ENCODE measurements around the gene MAP3K19.
"Not testable (repeated sequence)": the region's sequence is repeated elsewhere in the genome, so short reads cannot be mapped to it uniquely, and the experiment has no call there.

MAP3K19 gene

GRCh38 chr2:135089597-135089996, 42.4 kb upstream of the MAP3K19 start:
- Histone ChIP-seq H3K36me3 (ENCODE audit: control insufficient read depth in 4 of 4, insufficient read depth in 4 of 4, low read length in 3 of 4) (peaks cover 3 to 17% (median 11%) of the 10 kb centered on the region in 4 experiments), H3K4me1 (ENCODE audit: control extremely low read depth in 1 of 4, control insufficient read depth in 4 of 4, insufficient read depth in 4 of 4, low read length in 3 of 4) (peaks cover 0 to 11% (median 2%) of the 10 kb centered on the region in 4 experiments)
- H3K9me3 ChIP-seq (ENCODE audit: control extremely low read depth in 1 of 5, control insufficient read depth in 4 of 5, insufficient read depth in 2 of 5, low read depth in 1 of 5, low read length in 4 of 5); H3K27ac ChIP-seq (ENCODE audit: insufficient read depth in 1 of 2, low read depth in 1 of 2, low read length in 2 of 2, poor library complexity in 1 of 2, severe bottlenecking in 2 of 2); H3K27me3 ChIP-seq (replicated peaks in 2 of 5; ENCODE audit: control insufficient read depth in 4 of 5, insufficient read depth in 5 of 5, low read length in 4 of 5); DNase-seq; POLR2A ChIA-PET; H3K4me3 ChIP-seq (ENCODE audit: control insufficient read depth in 1 of 7, extremely low read depth in 1 of 7, insufficient read depth in 4 of 7, low read depth in 2 of 7, low read length in 6 of 7); CTCF ChIA-PET: not testable (repeated sequence)
- 100% methylated on average over 3 of the region's 4 CpGs for WGBS (ENCODE audit: insufficient coverage)

- Histone ChIP-seq H3K4me3 (ENCODE audit: control insufficient read depth in 1 of 7, extremely low read depth in 1 of 7, insufficient read depth in 4 of 7, low read depth in 2 of 7, low read length in 6 of 7) (no peak overlapping the region), H3K36me3 (ENCODE audit: control insufficient read depth in 4 of 4, insufficient read depth in 4 of 4, low read length in 3 of 4) (peaks cover 2 to 18% (median 8%) of the 10 kb centered on the region in 4 experiments), H3K27me3 (replicated peaks in 2 of 5; ENCODE audit: control insufficient read depth in 4 of 5, insufficient read depth in 5 of 5, low read length in 4 of 5) (no peaks in the 10 kb centered on the region), H3K27ac (ENCODE audit: insufficient read depth in 1 of 2, low read depth in 1 of 2, low read length in 2 of 2, poor library complexity in 1 of 2, severe bottlenecking in 2 of 2) (no peak overlapping the region), H3K9me3 (ENCODE audit: control extremely low read depth in 1 of 5, control insufficient read depth in 4 of 5, insufficient read depth in 2 of 5, low read depth in 1 of 5, low read length in 4 of 5) (peaks cover 0 to 8% (median 3%) of the 10 kb centered on the region in 5 experiments), H3K4me1 (ENCODE audit: control extremely low read depth in 1 of 4, control insufficient read depth in 4 of 4, insufficient read depth in 4 of 4, low read length in 3 of 4) (peaks cover 0 to 11% (median 2%) of the 10 kb centered on the region in 4 experiments)
- WGBS (ENCODE audit: insufficient coverage) = no CpG with 5 or more reads among the region's 2 CpGs
- no peak for DNase-seq
- POLR2A ChIA-PET = no interaction called here
- CTCF ChIA-PET = no interaction called here
Measured at GRCh38 chr2:135086222-135086621, 39.0 kb upstream of the MAP3K19 start.

- Histone ChIP-seq H3K27ac (ENCODE audit: insufficient read depth in 1 of 2, low read depth in 1 of 2, low read length in 2 of 2, poor library complexity in 1 of 2, severe bottlenecking in 2 of 2) (no peak overlapping the region), H3K27me3 (replicated peaks in 2 of 5; ENCODE audit: control insufficient read depth in 4 of 5, insufficient read depth in 5 of 5, low read length in 4 of 5) (no peaks in the 10 kb centered on the region), H3K9me3 (ENCODE audit: control extremely low read depth in 1 of 5, control insufficient read depth in 4 of 5, insufficient read depth in 2 of 5, low read depth in 1 of 5, low read length in 4 of 5) (peaks cover 4 to 21% (median 6%) of the 10 kb centered on the region in 5 experiments), H3K4me3 (ENCODE audit: control insufficient read depth in 1 of 7, extremely low read depth in 1 of 7, insufficient read depth in 4 of 7, low read depth in 2 of 7, low read length in 6 of 7) (no peak overlapping the region), H3K4me1 (ENCODE audit: control extremely low read depth in 1 of 4, control insufficient read depth in 4 of 4, insufficient read depth in 4 of 4, low read length in 3 of 4) (no peaks in the 10 kb centered on the region), H3K36me3 (ENCODE audit: control insufficient read depth in 4 of 4, insufficient read depth in 4 of 4, low read length in 3 of 4) (peaks cover 1 to 34% (median 9%) of the 10 kb centered on the region in 4 experiments)
- no peak for DNase-seq
- CTCF ChIA-PET = no interaction called here
- POLR2A ChIA-PET = no interaction called here
Measured at GRCh38 chr2:135078417-135078816, 31.2 kb upstream of the MAP3K19 start.

GRCh38 chr2:135076556-135076955, 29.3 kb upstream of the MAP3K19 start:
- H3K27me3 ChIP-seq (replicated peaks in 2 of 5; ENCODE audit: control insufficient read depth in 4 of 5, insufficient read depth in 5 of 5, low read length in 4 of 5) = no peaks in the 10 kb centered on the region
- H3K4me3 ChIP-seq (ENCODE audit: control insufficient read depth in 1 of 7, extremely low read depth in 1 of 7, insufficient read depth in 4 of 7, low read depth in 2 of 7, low read length in 6 of 7) = no peak overlapping the region
- no CpG with 5 or more reads among the region's 2 CpGs for WGBS (ENCODE audit: insufficient coverage)
- ChIA-PET POLR2A (no interaction called here), CTCF (no interaction called here)
- peaks cover 5 to 35% (median 8%) of the 10 kb centered on the region in 4 experiments for H3K36me3 ChIP-seq (ENCODE audit: control insufficient read depth in 4 of 4, insufficient read depth in 4 of 4, low read length in 3 of 4)
- H3K9me3 ChIP-seq (ENCODE audit: control extremely low read depth in 1 of 5, control insufficient read depth in 4 of 5, insufficient read depth in 2 of 5, low read depth in 1 of 5, low read length in 4 of 5) = peaks cover 3 to 32% (median 17%) of the 10 kb centered on the region in 5 experiments
- H3K27ac ChIP-seq (ENCODE audit: insufficient read depth in 1 of 2, low read depth in 1 of 2, low read length in 2 of 2, poor library complexity in 1 of 2, severe bottlenecking in 2 of 2) = no peak overlapping the region
- H3K4me1 ChIP-seq (ENCODE audit: control extremely low read depth in 1 of 4, control insufficient read depth in 4 of 4, insufficient read depth in 4 of 4, low read length in 3 of 4) = no peaks in the 10 kb centered on the region
- DNase-seq = no peak

- no peaks in the 10 kb centered on the region for H3K27me3 ChIP-seq (replicated peaks in 2 of 5; ENCODE audit: control insufficient read depth in 4 of 5, insufficient read depth in 5 of 5, low read length in 4 of 5)
- H3K9me3 ChIP-seq (ENCODE audit: control extremely low read depth in 1 of 5, control insufficient read depth in 4 of 5, insufficient read depth in 2 of 5, low read depth in 1 of 5, low read length in 4 of 5) = peaks cover 2 to 32% (median 18%) of the 10 kb centered on the region in 5 experiments
- DNase-seq = no peak
- H3K4me1 ChIP-seq (ENCODE audit: control extremely low read depth in 1 of 4, control insufficient read depth in 4 of 4, insufficient read depth in 4 of 4, low read length in 3 of 4) = no peaks in the 10 kb centered on the region
- WGBS (ENCODE audit: insufficient coverage) = 93% methylated on average over 1 of the region's 3 CpGs
- H3K4me3 ChIP-seq (ENCODE audit: control insufficient read depth in 1 of 7, extremely low read depth in 1 of 7, insufficient read depth in 4 of 7, low read depth in 2 of 7, low read length in 6 of 7) = no peak overlapping the region
- H3K36me3 ChIP-seq (ENCODE audit: control insufficient read depth in 4 of 4, insufficient read depth in 4 of 4, low read length in 3 of 4) = peaks cover 9 to 35% (median 11%) of the 10 kb centered on the region in 4 experiments
- ChIA-PET CTCF (no interaction called here), POLR2A (no interaction called here)
- H3K27ac ChIP-seq (ENCODE audit: insufficient read depth in 1 of 2, low read depth in 1 of 2, low read length in 2 of 2, poor library complexity in 1 of 2, severe bottlenecking in 2 of 2) = no peak overlapping the region
Measured at GRCh38 chr2:135074216-135074615, 27.0 kb upstream of the MAP3K19 start.

- POLR2A ChIA-PET = no interaction called here
- Histone ChIP-seq H3K4me1 (ENCODE audit: control extremely low read depth in 1 of 4, control insufficient read depth in 4 of 4, insufficient read depth in 4 of 4, low read length in 3 of 4) (no peaks in the 10 kb centered on the region), H3K9me3 (ENCODE audit: control extremely low read depth in 1 of 5, control insufficient read depth in 4 of 5, insufficient read depth in 2 of 5, low read depth in 1 of 5, low read length in 4 of 5) (peaks cover 2 to 30% (median 18%) of the 10 kb centered on the region in 5 experiments), H3K27ac (ENCODE audit: insufficient read depth in 1 of 2, low read depth in 1 of 2, low read length in 2 of 2, poor library complexity in 1 of 2, severe bottlenecking in 2 of 2) (no peak overlapping the region), H3K4me3 (ENCODE audit: control insufficient read depth in 1 of 7, extremely low read depth in 1 of 7, insufficient read depth in 4 of 7, low read depth in 2 of 7, low read length in 6 of 7) (no peak overlapping the region), H3K27me3 (replicated peaks in 2 of 5; ENCODE audit: control insufficient read depth in 4 of 5, insufficient read depth in 5 of 5, low read length in 4 of 5) (no peaks in the 10 kb centered on the region), H3K36me3 (ENCODE audit: control insufficient read depth in 4 of 4, insufficient read depth in 4 of 4, low read length in 3 of 4) (peaks cover 9 to 34% (median 12%) of the 10 kb centered on the region in 4 experiments)
- CTCF ChIA-PET = no interaction called here
- DNase-seq = peak in 2 of 3 donors; percentile 36 to 39
- 100% methylated on average over 2 of the region's 3 CpGs for WGBS (ENCODE audit: insufficient coverage)
Measured at GRCh38 chr2:135072125-135072997, 25.1 kb upstream of the MAP3K19 start.

- no CpG with 5 or more reads among the region's 1 CpG for WGBS (ENCODE audit: insufficient coverage)
- no peak for DNase-seq
- ChIA-PET CTCF (no interaction called here), POLR2A (no interaction called here)
- Histone ChIP-seq H3K27me3 (replicated peaks in 2 of 5; ENCODE audit: control insufficient read depth in 4 of 5, insufficient read depth in 5 of 5, low read length in 4 of 5) (no peaks in the 10 kb centered on the region), H3K4me1 (ENCODE audit: control extremely low read depth in 1 of 4, control insufficient read depth in 4 of 4, insufficient read depth in 4 of 4, low read length in 3 of 4) (no peaks in the 10 kb centered on the region), H3K4me3 (ENCODE audit: control insufficient read depth in 1 of 7, extremely low read depth in 1 of 7, insufficient read depth in 4 of 7, low read depth in 2 of 7, low read length in 6 of 7) (no peak overlapping the region), H3K27ac (ENCODE audit: insufficient read depth in 1 of 2, low read depth in 1 of 2, low read length in 2 of 2, poor library complexity in 1 of 2, severe bottlenecking in 2 of 2) (no peak overlapping the region), H3K36me3 (ENCODE audit: control insufficient read depth in 4 of 4, insufficient read depth in 4 of 4, low read length in 3 of 4) (peaks cover 8 to 45% (median 23%) of the 10 kb centered on the region in 4 experiments), H3K9me3 (ENCODE audit: control extremely low read depth in 1 of 5, control insufficient read depth in 4 of 5, insufficient read depth in 2 of 5, low read depth in 1 of 5, low read length in 4 of 5) (peaks cover 1 to 14% (median 7%) of the 10 kb centered on the region in 5 experiments)
Measured at GRCh38 chr2:135066710-135067109, 19.5 kb upstream of the MAP3K19 start.

Data from common myeloid progenitor, CD34-positive (primary cell).